IMR-90 (cell line): Measurements from ENCODE around the gene KDM4E. TPM values are rescaled to one million over a fixed set of nuclear protein-coding genes. Genes with fewer than 3 reads are reported as not detected.

ENCODE experiments used
- ATAC-seq: fragments of 200-7000 bp; cut with Tn5 transposase; 2 replicates; pipeline ENCODE4 v1.9.1; 2020; ENCODE audit warnings: low read depth, mild to moderate bottlenecking, moderate library complexity
- BruUV-seq: library from RNA; stranded (reverse); fragments of 400-500 nt; replicated peaks from 2 replicates; lab custom pipeline; 2021; lab: Mats Ljungman, UMichigan
- CTCF ChIA-PET: fragments of 300-600 bp; formaldehyde crosslinking; extraction: SDS; loops from one replicate; lab custom pipeline; 2021; ENCODE audit warnings: antibody characterized with exemption; lab: Yijun Ruan, JAX
- POLR2A ChIA-PET: fragments of 300-600 bp; sonication (Branson Sonifier 250); formaldehyde crosslinking; loops from one replicate; lab custom pipeline; 2022; ENCODE audit warnings: antibody characterized with exemption; ENCODE audit not compliant: unreplicated experiment; lab: Charles Lee
- DNase-seq: peaks from one replicate; pipeline ENCODE4 v3.0.0; 2013
- H2AFZ ChIP-seq: replicated peaks from 2 replicates; pipeline ENCODE3; 2013; ENCODE audit warnings: low read length, mild to moderate bottlenecking; ENCODE audit not compliant: poor library complexity
- H2AK5ac ChIP-seq: 2 replicates; pipeline ENCODE4 v1.6.1; 2013; ENCODE audit warnings: low read depth, low read length, inconsistent platforms
- H2AK9ac ChIP-seq: replicated peaks from 2 replicates; pipeline ENCODE3; 2013; ENCODE audit warnings: mild to moderate bottlenecking, low read depth, low read length, moderate library complexity; ENCODE audit not compliant: poor library complexity
- H2BK120ac ChIP-seq: 2 replicates; pipeline ENCODE4 v1.6.1; 2013; ENCODE audit warnings: low read depth, low read length, inconsistent platforms
- H2BK15ac ChIP-seq: 3 replicates; pipeline ENCODE4 v1.6.1; 2013; ENCODE audit warnings: low read depth, low read length, inconsistent platforms
- H2BK20ac ChIP-seq: 2 replicates; pipeline ENCODE4 v1.6.1; 2013; ENCODE audit warnings: low read depth, mild to moderate bottlenecking, inconsistent platforms, low read length, moderate library complexity
- H2BK5ac ChIP-seq: 2 replicates; pipeline ENCODE4 v1.6.1; 2013; ENCODE audit warnings: mild to moderate bottlenecking, low read depth, low read length, inconsistent platforms; ENCODE audit not compliant: poor library complexity, severe bottlenecking
- H3K14ac ChIP-seq: replicated peaks from 2 replicates; pipeline ENCODE4 v1.6.1; 2013; ENCODE audit warnings: low read depth, low read length, inconsistent platforms
- H3K18ac ChIP-seq: 2 replicates; pipeline ENCODE4 v1.6.1; 2013; ENCODE audit warnings: low read depth, low read length, control low read depth
- H3K23ac ChIP-seq: 2 replicates; pipeline ENCODE4 v1.6.1; 2013; ENCODE audit warnings: low read depth, low read length, inconsistent platforms
- H3K27ac ChIP-seq: 2 replicates; pipeline ENCODE4 v1.5.1; 2013; ENCODE audit warnings: mild to moderate bottlenecking, control low read depth, low read length; ENCODE audit not compliant: insufficient read depth
- H3K27me3 ChIP-seq: 2 replicates; pipeline ENCODE4 v1.6.1; 2013; ENCODE audit warnings: low read length; ENCODE audit not compliant: control insufficient read depth, insufficient read depth
- H3K36me3 ChIP-seq: 2 replicates; pipeline ENCODE4 v1.6.1; 2013; ENCODE audit warnings: low read length, mixed read lengths; ENCODE audit not compliant: control insufficient read depth, insufficient read depth
- H3K4ac ChIP-seq: 2 replicates; pipeline ENCODE4 v1.6.1; 2013; ENCODE audit warnings: low read depth, low read length, inconsistent platforms
- H3K4me1 ChIP-seq: 2 replicates; pipeline ENCODE4 v1.6.1; 2013; ENCODE audit warnings: low read length, mixed read lengths; ENCODE audit not compliant: control insufficient read depth, insufficient read depth
- H3K4me2 ChIP-seq: 2 replicates; pipeline ENCODE4 v1.6.1; 2013; ENCODE audit warnings: low read depth, mild to moderate bottlenecking, control low read depth, low read length, moderate library complexity
- H3K4me3 ChIP-seq: 2 replicates; pipeline ENCODE4 v1.5.1; 2013; ENCODE audit warnings: low read depth, mild to moderate bottlenecking, control low read depth, low read length, moderate library complexity; ENCODE audit not compliant: insufficient read depth
- H3K56ac ChIP-seq: 2 replicates; pipeline ENCODE4 v1.6.1; 2013; ENCODE audit warnings: low read length, inconsistent platforms; ENCODE audit not compliant: insufficient read depth; ENCODE audit errors: extremely low read depth
- H3K79me1 ChIP-seq, 2 experiments: 2 replicates each; pipeline ENCODE4 v1.6.1; 2013; ENCODE audit warnings: low read length in 2 of 2, inconsistent platforms in 1 of 2, low read depth in 1 of 2
- H3K9ac ChIP-seq: 2 replicates; pipeline ENCODE4 v1.6.1; 2013; ENCODE audit warnings: low read depth, low read length, control low read depth
- H3K9me1 ChIP-seq: 2 replicates; pipeline ENCODE4 v1.6.1; 2013; ENCODE audit warnings: low read length, inconsistent platforms; ENCODE audit not compliant: insufficient read depth
- H3K9me3 ChIP-seq: 2 replicates; pipeline ENCODE4 v1.6.1; 2013; ENCODE audit warnings: low read length; ENCODE audit not compliant: control insufficient read depth, insufficient read depth
- H4K20me1 ChIP-seq: 2 replicates; pipeline ENCODE4 v1.6.1; 2013; ENCODE audit warnings: low read length, inconsistent platforms; ENCODE audit not compliant: insufficient read depth
- H4K5ac ChIP-seq: 2 replicates; pipeline ENCODE4 v1.6.1; 2013; ENCODE audit warnings: mild to moderate bottlenecking, low read depth, low read length, control low read depth
- H4K8ac ChIP-seq, 2 experiments: 2 replicates each; pipeline ENCODE4 v1.6.1; 2013; ENCODE audit warnings: low read depth in 2 of 2, low read length in 2 of 2, control low read depth in 1 of 2, inconsistent platforms in 1 of 2
- H4K91ac ChIP-seq: 2 replicates; pipeline ENCODE4 v1.6.1; 2013; ENCODE audit warnings: low read depth, low read length, inconsistent platforms; ENCODE audit not compliant: insufficient read depth
- BHLHE40 ChIP-seq: fragments of 150-350 bp; IDR thresholded peaks from 2 replicates; pipeline ENCODE4 v1.6.1; 2016; ENCODE audit warnings: mild to moderate bottlenecking, low read depth, low read length
- CEBPB ChIP-seq: IDR thresholded peaks from 2 replicates; pipeline ENCODE4 v1.6.1; 2012; ENCODE audit warnings: low read depth, low read length, improper control_type of control experiment
- CHD1 ChIP-seq: IDR thresholded peaks from 2 replicates; pipeline ENCODE4 v1.6.1; 2012; ENCODE audit warnings: low read depth, low read length, improper control_type of control experiment
- MXI1 ChIP-seq: IDR thresholded peaks from 2 replicates; pipeline ENCODE4 v1.6.1; 2012; ENCODE audit warnings: low read depth, mild to moderate bottlenecking, low read length, moderate library complexity, borderline replicate concordance
- NFE2L2 ChIP-seq: fragments of 150-350 bp; IDR thresholded peaks from 2 replicates; pipeline ENCODE4 v1.6.1; 2016; ENCODE audit warnings: low read depth, mild to moderate bottlenecking, low read length
- POLR2A ChIP-seq: IDR thresholded peaks from 2 replicates; pipeline ENCODE4 v1.6.1; 2012; ENCODE audit warnings: mild to moderate bottlenecking, low read depth, low read length
- RAD21 ChIP-seq: IDR thresholded peaks from 2 replicates; pipeline ENCODE4 v1.6.1; 2012; ENCODE audit warnings: low read length, improper control_type of control experiment
- WGBS, 2 experiments: methylation state at CpG; one replicate each; pipeline versions ENCODE4 v1.1.5 to v1.1.7; 2013; ENCODE audit warnings: missing lambda C conversion rate in 2 of 2; ENCODE audit not compliant: insufficient read length in 1 of 2; ENCODE audit errors: extremely low coverage in 2 of 2; 5-methylcytosine and 5-hydroxymethylcytosine counted together
- dilution Hi-C: fragments of 300-500 bp; cut with HindIII; formaldehyde crosslinking; loops from one replicate; pipeline ENCODE4 v1.14.3; 2018; ENCODE audit warnings: low sequenced_read_pairs; ENCODE audit not compliant: unreplicated experiment
- in situ Hi-C: fragments of 300-500 bp; cut with MboI; formaldehyde crosslinking; loops from 3 replicates; pipeline ENCODE4 v1.14.3; 2019; ENCODE audit warnings: low sequenced_read_pairs, inconsistent platforms, mixed read lengths
- intact Hi-C: fragments of 100-400 bp; cut with micrococcal nuclease; formaldehyde crosslinking; loops from 2 replicates; pipeline ENCODE4 v1.10.0; 2022
- polyA plus RNA-seq, 3 experiments: library from polyadenylated mRNA; depleted of rRNA; stranded (reverse); fragments of >200 nt; gene quantifications; 2 replicates each; pipeline ENCODE4 v1.2.3, GENCODE V29; 2012; ENCODE audit warnings: low replicate concordance in 1 of 3
- total RNA-seq: library from RNA; depleted of rRNA; stranded (reverse); fragments of >200 nt; gene quantifications from 2 replicates; pipeline ENCODE4 v1.2.3, GENCODE V29; 2012
- TF ChIP-seq, protein P1 (sequence below): fragments of 150-350 bp; IDR thresholded peaks from 2 replicates; pipeline ENCODE4 v1.6.1; 2016; ENCODE audit warnings: low read depth, mild to moderate bottlenecking, low read length, moderate library complexity, borderline replicate concordance
- TF ChIP-seq, protein P2 (sequence below): fragments of 150-350 bp; IDR thresholded peaks from 2 replicates; pipeline ENCODE4 v1.6.1; 2017; ENCODE audit warnings: mild to moderate bottlenecking, antibody characterized with exemption, low read length, low read depth

Gene KDM4E
- total and polyA plus RNA-seq, 2 of the 4 experiments (the other 2 are of a cell fraction), result not detected

DNA sequence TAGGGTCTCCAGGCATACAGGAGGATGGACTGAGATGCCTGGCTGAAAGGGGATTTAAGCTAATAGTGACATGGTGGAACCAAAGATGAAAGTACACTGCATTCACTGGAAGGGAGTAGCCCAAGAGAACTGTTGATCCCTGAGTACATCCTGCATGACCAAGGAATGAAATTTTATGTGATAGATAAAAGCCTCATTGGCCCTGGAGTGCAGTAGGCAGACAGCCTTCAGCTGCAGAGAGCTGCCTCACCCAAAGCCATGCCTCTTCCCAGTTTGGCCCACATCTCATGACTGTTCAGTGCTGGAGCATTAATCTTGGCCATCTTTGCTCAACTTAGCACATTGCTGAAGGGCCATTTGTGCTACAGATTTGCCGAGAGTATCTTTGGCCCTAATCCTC is 8.0 kb downstream of the KDM4E start:
- Histone ChIP-seq H4K8ac (no peak overlapping the region), H4K20me1 (no peaks in the 10 kb centered on the region), H2BK15ac (no peak overlapping the region), H3K9ac (no peak overlapping the region), H2BK20ac (no peak overlapping the region), H2BK120ac (no peak overlapping the region), H3K36me3 (no peaks in the 10 kb centered on the region), H3K4me2 (no peak overlapping the region), H3K4ac (no peak overlapping the region), H3K27me3 (peaks cover 10% of the 10 kb centered on the region), H3K27ac (no peak overlapping the region), H3K79me1 (no peaks in the 10 kb centered on the region), H3K18ac (no peak overlapping the region), H2AK5ac (no peak overlapping the region), H3K23ac (no peak overlapping the region), H4K91ac (no peak overlapping the region), H2AK9ac (no peak overlapping the region), H4K5ac (no peak overlapping the region), H3K9me3 (no peaks in the 10 kb centered on the region), H3K14ac (no peak overlapping the region), H2BK5ac (no peak overlapping the region), H2AFZ (no peak overlapping the region), H3K9me1 (no peaks in the 10 kb centered on the region), H3K4me1 (no peaks in the 10 kb centered on the region), H3K56ac (no peak overlapping the region), H3K4me3 (no peak overlapping the region)
- TF ChIP-seq POLR2A (no peak), CEBPB (no peak), BHLHE40 (no peak), RAD21 (no peak), NFE2L2 (no peak), CHD1 (no peak), MXI1 (no peak)
- TF ChIP-seq, protein P1, sequence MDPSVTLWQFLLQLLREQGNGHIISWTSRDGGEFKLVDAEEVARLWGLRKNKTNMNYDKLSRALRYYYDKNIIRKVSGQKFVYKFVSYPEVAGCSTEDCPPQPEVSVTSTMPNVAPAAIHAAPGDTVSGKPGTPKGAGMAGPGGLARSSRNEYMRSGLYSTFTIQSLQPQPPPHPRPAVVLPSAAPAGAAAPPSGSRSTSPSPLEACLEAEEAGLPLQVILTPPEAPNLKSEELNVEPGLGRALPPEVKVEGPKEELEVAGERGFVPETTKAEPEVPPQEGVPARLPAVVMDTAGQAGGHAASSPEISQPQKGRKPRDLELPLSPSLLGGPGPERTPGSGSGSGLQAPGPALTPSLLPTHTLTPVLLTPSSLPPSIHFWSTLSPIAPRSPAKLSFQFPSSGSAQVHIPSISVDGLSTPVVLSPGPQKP, result no peak
- TF ChIP-seq, protein P2, sequence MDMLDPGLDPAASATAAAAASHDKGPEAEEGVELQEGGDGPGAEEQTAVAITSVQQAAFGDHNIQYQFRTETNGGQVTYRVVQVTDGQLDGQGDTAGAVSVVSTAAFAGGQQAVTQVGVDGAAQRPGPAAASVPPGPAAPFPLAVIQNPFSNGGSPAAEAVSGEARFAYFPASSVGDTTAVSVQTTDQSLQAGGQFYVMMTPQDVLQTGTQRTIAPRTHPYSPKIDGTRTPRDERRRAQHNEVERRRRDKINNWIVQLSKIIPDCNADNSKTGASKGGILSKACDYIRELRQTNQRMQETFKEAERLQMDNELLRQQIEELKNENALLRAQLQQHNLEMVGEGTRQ, result no peak
- ChIA-PET POLR2A (no interaction called here), CTCF (no interaction called here)
- ATAC-seq, result no peak
- no TSS peak for BruUV-seq
- WGBS, 2 experiments, result 80% methylated on average over 1 of the region's 1 CpG; no CpG with 5 or more reads in 1 of the 2 experiments
- in situ Hi-C loops (no loop called here), dilution Hi-C loops (no loop called here), intact Hi-C loops (no loop called here)
- DNase-seq, result no peak
